HepG2 (cell line): ENCODE data around the gene C11orf68. TPM values are rescaled to one million over a fixed set of nuclear protein-coding genes. Genes with fewer than 3 reads are reported as not detected.

Experiments
- ARID4A ChIP-seq: sonication (generic); formaldehyde crosslinking; IDR thresholded peaks from 2 replicates; pipeline ENCODE4 v1.5.0; 2020; ENCODE audit warnings: mild to moderate bottlenecking, missing genetic modification reagents, borderline replicate concordance
- BCL3 ChIP-seq: sonication (generic); formaldehyde crosslinking; IDR thresholded peaks from 2 replicates; pipeline ENCODE4 v1.5.1; 2020; ENCODE audit warnings: mild to moderate bottlenecking, missing genetic modification reagents, moderate library complexity
- EEA1 ChIP-seq: sonication (generic); formaldehyde crosslinking; IDR thresholded peaks from 2 replicates; pipeline ENCODE4 v1.5.1; 2020; ENCODE audit warnings: mild to moderate bottlenecking, missing genetic modification reagents, borderline replicate concordance
- FOXJ3 ChIP-seq: sonication (generic); formaldehyde crosslinking; IDR thresholded peaks from 2 replicates; pipeline ENCODE4 v1.4.0; 2020; ENCODE audit warnings: missing genetic modification reagents, mild to moderate bottlenecking, borderline replicate concordance
- UBTF ChIP-seq: sonication (generic); formaldehyde crosslinking; IDR thresholded peaks from 2 replicates; pipeline ENCODE4 v1.4.0; 2020; ENCODE audit warnings: mild to moderate bottlenecking, missing genetic modification reagents
- ZBTB37 ChIP-seq: sonication (generic); formaldehyde crosslinking; IDR thresholded peaks from 2 replicates; pipeline ENCODE4 v1.4.0; 2020; ENCODE audit warnings: mild to moderate bottlenecking, missing genetic modification reagents
- ZBTB39 ChIP-seq: sonication (generic); formaldehyde crosslinking; IDR thresholded peaks from 2 replicates; pipeline ENCODE4 v1.5.0; 2020; ENCODE audit warnings: missing genetic modification reagents
- ZFY ChIP-seq: sonication (generic); formaldehyde crosslinking; IDR thresholded peaks from 2 replicates; pipeline ENCODE4 v1.4.0; 2020; ENCODE audit warnings: missing genetic modification reagents
- ZNF274 ChIP-seq: sonication (generic); formaldehyde crosslinking; IDR thresholded peaks from 2 replicates; pipeline ENCODE4 v1.5.1; 2020; ENCODE audit warnings: mild to moderate bottlenecking, missing genetic modification reagents
- ZNF687 ChIP-seq: sonication (generic); formaldehyde crosslinking; IDR thresholded peaks from 2 replicates; pipeline ENCODE4 v1.5.1; 2020; ENCODE audit warnings: mild to moderate bottlenecking, missing genetic modification reagents, moderate library complexity
- polyA plus RNA-seq, 8 experiments: library from polyadenylated mRNA; depleted of rRNA in 3 of 8; stranded (reverse) in 7 of 8; unstranded in 1 of 8; fragments of >200 nt; fragmentation: Illumina TruSeq in 4 of 8; extraction: Trizol in 4 of 8; gene quantifications; 2 replicates each; pipeline versions ENCODE4 v1.2.1 to v1.2.3, GENCODE V29; 2011 to 2016; ENCODE audit warnings: low read depth in 4 of 8, missing spikeins in 1 of 8, mixed read lengths in 1 of 8; ENCODE audit not compliant: insufficient read depth in 1 of 8
- total RNA-seq, 5 experiments: library from RNA; depleted of rRNA; stranded (reverse); fragments of >200 nt; fragmentation: Illumina TruSeq; extraction: Trizol; gene quantifications; 2 replicates each; pipeline ENCODE4 v1.2.3, GENCODE V29; 2016; ENCODE audit warnings: low read depth in 1 of 5

C11orf68 gene
- total and polyA plus RNA-seq, 2 of the 13 experiments (the other 11 are each of a cell fraction or from before 2014, with no cell fraction given): 8.4 to 28.3 TPM

- TF ChIP-seq UBTF (CRISPR knock-in tag): 0 out of 2 replicates have a peak, but pooled peaks have one; percentile 34
- peak; percentile 26; the same call in 1 of the 2 replicates for TF ChIP-seq ZNF687
- no peak for TF ChIP-seq EEA1 (CRISPR knock-in tag)
- TF ChIP-seq ZFY: 0 out of 2 replicates have a peak, but pooled peaks have one; percentile 45
- TF ChIP-seq ZNF274 (CRISPR knock-in tag): peak; percentile 17; the same call in 1 of the 2 replicates
- no peak for TF ChIP-seq ZBTB39 (CRISPR knock-in tag)
- 0 out of 2 replicates have a peak, but pooled peaks have one; percentile 42 for TF ChIP-seq BCL3 (CRISPR knock-in tag)
- no peak for TF ChIP-seq FOXJ3 (CRISPR knock-in tag)
- TF ChIP-seq ARID4A (CRISPR knock-in tag): no peak
- no peak for TF ChIP-seq ZBTB37 (CRISPR knock-in tag)
Observed at GRCh38 chr11:65871811-65872548, 46.9 kb downstream of the C11orf68 start (continued).
